HG02840 (cell line): ENCODE data around the gene LSP1.
"Not testable (repeated sequence)": the region's sequence is repeated elsewhere in the genome, so short reads cannot be mapped to it uniquely, and the experiment has no call there.

Experiments used
- ATAC-seq: cut with Tn5 transposase; IDR thresholded peaks from one replicate; pipeline ENCODE4 v1.9.1; 2021; ENCODE audit warnings: mild to moderate bottlenecking, moderate library complexity, moderate number of reproducible peaks; ENCODE audit not compliant: unreplicated experiment, low FRiP score

The LSP1 gene

GRCh38 chr11:1874441-1875092 lies 21.7 kb downstream of the LSP1 start:
- ATAC-seq: not testable (repeated sequence)

GRCh38 chr11:1875093-1875850 lies 22.4 kb downstream of the LSP1 start:
- ATAC-seq: no peak

- not testable (repeated sequence) for ATAC-seq
These were observed 23.0 kb downstream of the LSP1 start for GRCh38 chr11:1875851-1876301.

GRCh38 chr11:1876361-1877063 lies 23.6 kb downstream of the LSP1 start:
- ATAC-seq: no peak

GRCh38 chr11:1877211-1878136 lies 24.6 kb downstream of the LSP1 start:
- ATAC-seq: no peak

GRCh38 chr11:1878137-1879031 lies 25.5 kb downstream of the LSP1 start:
- no peak for ATAC-seq

- ATAC-seq: no peak
These were observed 26.6 kb downstream of the LSP1 start for GRCh38 chr11:1879342-1879940.

DNA sequence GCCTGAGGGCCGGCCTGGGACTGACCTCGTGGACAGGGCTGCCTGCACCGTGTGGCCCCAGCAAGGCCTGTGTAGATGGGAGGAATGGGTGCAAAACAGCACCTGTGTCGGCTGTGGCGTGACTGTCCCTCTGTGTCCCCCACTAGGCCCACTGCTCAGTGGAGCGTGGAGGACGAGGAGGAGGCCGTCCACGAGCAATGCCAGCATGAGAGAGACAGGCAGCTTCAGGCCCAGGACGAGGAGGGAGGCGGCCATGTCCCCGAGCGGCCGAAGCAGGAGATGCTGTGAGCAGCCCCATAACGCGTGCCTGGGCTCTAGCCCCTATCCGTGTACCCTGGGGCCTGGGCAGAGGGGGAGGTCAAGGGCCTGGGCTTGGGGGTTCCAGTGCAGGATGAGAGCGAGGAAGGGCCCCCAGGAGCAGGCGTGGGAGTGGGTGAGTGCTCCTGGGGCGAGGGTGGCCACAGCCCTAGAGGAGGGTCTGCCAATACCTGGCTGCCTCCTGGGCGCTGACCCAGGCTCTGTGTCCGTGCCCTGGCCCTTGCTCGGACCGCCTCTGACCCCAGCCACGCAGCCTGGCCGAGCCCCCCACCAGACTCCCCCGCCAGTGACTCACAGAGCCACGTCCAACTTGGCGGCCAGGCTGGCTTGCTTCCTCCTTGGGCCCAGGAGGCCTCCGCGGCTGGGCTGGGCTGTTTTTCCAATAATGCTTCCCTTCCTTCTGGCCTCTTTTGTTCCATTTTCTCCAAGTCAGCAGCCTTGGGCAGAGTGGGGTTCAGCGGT lies 27.2 kb downstream of the LSP1 start:
- ATAC-seq: no peak

- ATAC-seq: no peak
These were observed 28.0 kb downstream of the LSP1 start for GRCh38 chr11:1880746-1881441.

- ATAC-seq: no peak
These were observed 28.8 kb downstream of the LSP1 start for GRCh38 chr11:1881442-1882264.

DNA sequence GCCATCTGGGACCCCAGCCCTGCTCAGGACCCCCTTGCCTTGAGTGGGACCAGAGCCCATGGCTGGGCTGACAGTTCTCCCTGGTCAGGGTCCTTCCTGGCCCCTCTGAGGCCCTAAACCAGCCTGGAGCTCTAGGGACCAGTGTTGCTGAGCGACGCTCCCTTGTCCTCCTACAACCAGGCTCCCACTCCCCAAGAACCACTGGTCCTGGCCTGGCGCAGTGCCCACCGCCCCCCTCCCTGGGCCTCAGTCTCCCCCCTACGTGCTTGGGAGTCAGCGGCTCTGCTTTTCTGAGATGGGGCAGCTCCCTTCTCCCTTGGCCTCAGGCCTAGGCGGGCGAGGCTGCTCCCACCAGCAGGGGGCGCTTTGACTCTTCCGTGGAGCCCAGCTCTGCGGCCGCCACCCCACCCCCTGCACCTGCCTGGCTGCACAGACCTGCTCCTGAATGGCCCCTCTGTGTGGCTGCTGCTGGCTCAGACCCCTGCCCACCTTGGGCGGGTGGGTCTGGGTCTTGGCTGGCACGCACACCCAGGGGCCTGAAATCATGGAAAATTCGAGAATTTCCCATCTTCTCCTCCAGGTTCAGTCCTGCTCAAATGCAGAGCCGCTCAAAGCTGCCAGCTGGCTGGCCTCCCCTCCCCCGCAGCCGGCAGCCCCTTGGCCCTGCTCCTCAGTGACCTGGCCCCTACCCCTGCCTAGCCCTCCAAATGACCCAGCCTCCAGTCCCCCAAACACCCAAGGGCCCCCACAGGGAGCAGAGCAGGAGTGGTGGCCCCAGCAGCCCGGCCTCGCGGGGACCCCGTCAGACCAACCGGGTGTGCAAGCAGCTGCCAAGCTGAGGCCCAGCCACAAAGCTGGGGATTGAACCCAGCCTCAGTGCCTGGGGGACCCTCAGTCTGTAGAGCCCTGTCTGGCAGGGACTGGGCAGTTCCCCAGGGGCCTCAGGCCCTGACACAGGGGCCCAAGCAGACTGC lies 29.7 kb downstream of the LSP1 start:
- ATAC-seq: no peak

- ATAC-seq: no peak
These were observed 30.7 kb downstream of the LSP1 start for GRCh38 chr11:1883346-1884302.

GRCh38 chr11:1884303-1884700 lies 31.4 kb downstream of the LSP1 start:
- ATAC-seq: no peak

DNA sequence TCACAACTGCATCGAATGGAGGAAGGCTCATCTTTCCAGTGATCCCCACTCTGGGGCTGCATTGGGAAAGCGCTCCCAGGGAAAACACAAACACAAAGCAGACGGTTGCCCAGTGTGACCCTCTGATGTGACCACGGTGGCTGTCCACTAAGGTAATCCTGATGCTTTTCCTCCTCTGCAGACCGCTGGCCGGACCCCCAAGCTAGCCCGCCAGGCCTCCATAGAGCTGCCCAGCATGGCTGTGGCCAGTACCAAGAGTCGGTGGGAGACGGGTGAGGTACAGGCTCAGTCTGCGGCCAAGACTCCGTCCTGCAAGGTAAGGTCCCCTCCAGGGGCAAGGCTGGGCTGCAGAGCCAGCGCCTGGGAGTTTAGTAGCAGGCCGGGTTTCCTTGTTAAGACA lies 33.7 kb downstream of the LSP1 start:
- not testable (repeated sequence) for ATAC-seq
